ENCODE results near the gene ARFGAP1.
"Not testable (repeated sequence)": the region's sequence is repeated elsewhere in the genome, so short reads cannot be mapped to it uniquely, and the experiment has no call there.

The ARFGAP1 gene

GRCh38 chr20:63290136-63290676 lies 17.6 kb downstream of the ARFGAP1 start:
- DNase-seq = no peak

- DNase-seq = peak in 7 of 51 donors; percentile 8 to 41 (median 17)
Measured at GRCh38 chr20:63290677-63291472, 18.3 kb downstream of the ARFGAP1 start.

- DNase-seq = no peak
Measured at GRCh38 chr20:63291811-63292210, 19.2 kb downstream of the ARFGAP1 start.

- no peak for DNase-seq
Measured at GRCh38 chr20:63292292-63292701, 19.7 kb downstream of the ARFGAP1 start.

GRCh38 chr20:63292904-63293303 lies 20.3 kb downstream of the ARFGAP1 start, which contains the start of gene COL20A1:
Gene COL20A1, plus strand, starts transcription at chr20:63293186. Its CDS starts 1,922 bp downstream, at chr20:63295108.
- DNase-seq = no peak

- no peak for DNase-seq
Measured at GRCh38 chr20:63293456-63293855, 20.8 kb downstream of the ARFGAP1 start.

- no peak for DNase-seq
Measured at GRCh38 chr20:63293871-63294535, 21.4 kb downstream of the ARFGAP1 start.

GRCh38 chr20:63294536-63294900 lies 21.9 kb downstream of the ARFGAP1 start:
- DNase-seq = no peak

- no peak for DNase-seq
Measured at GRCh38 chr20:63295018-63295417, 22.4 kb downstream of the ARFGAP1 start.

- peak in 2 of 51 donors; percentile 32 to 43 for DNase-seq
Measured at GRCh38 chr20:63295422-63295821, 22.8 kb downstream of the ARFGAP1 start.

GRCh38 chr20:63295846-63296245 lies 23.2 kb downstream of the ARFGAP1 start:
- DNase-seq = no peak

- peak in 12 of 51 donors; percentile 10 to 43 (median 33) for DNase-seq
Measured at GRCh38 chr20:63296531-63297299, 24.1 kb downstream of the ARFGAP1 start.

GRCh38 chr20:63297371-63297781 lies 24.8 kb downstream of the ARFGAP1 start:
- DNase-seq = no peak

- DNase-seq = no peak
Measured at GRCh38 chr20:63297796-63298572, 25.4 kb downstream of the ARFGAP1 start.

GRCh38 chr20:63298731-63299312 lies 26.2 kb downstream of the ARFGAP1 start:
- DNase-seq = no peak

- DNase-seq = no peak
Measured at GRCh38 chr20:63301671-63302070, 29.1 kb downstream of the ARFGAP1 start.

GRCh38 chr20:63303095-63303666 lies 30.6 kb downstream of the ARFGAP1 start:
- no peak for DNase-seq

GRCh38 chr20:63305393-63305792 lies 32.8 kb downstream of the ARFGAP1 start:
- no peak for DNase-seq

- DNase-seq = not testable (repeated sequence)
Measured at GRCh38 chr20:63305933-63306672, 33.5 kb downstream of the ARFGAP1 start.
